ENCODE measurements around the gene TRIM58. TPM values are rescaled to one million over a fixed set of nuclear protein-coding genes. Genes with fewer than 3 reads are reported as not detected.

The TRIM58 gene
- total RNA-seq, 1 experiment from 2014 or later: not detected

- BruUV-seq (replicated peaks): no TSS peak
- H3K4me3 ChIP-seq (replicated peaks in 1 of 2; ENCODE audit: low read depth in 1 of 2, low read length in 2 of 2): no peak overlapping the region
- intact Hi-C loops (cut with micrococcal nuclease): no loop called here
- H3K79me2 ChIP-seq (ENCODE audit: insufficient read depth, low read length): no peaks in the 10 kb centered on the region
- TF ChIP-seq, protein P1, sequence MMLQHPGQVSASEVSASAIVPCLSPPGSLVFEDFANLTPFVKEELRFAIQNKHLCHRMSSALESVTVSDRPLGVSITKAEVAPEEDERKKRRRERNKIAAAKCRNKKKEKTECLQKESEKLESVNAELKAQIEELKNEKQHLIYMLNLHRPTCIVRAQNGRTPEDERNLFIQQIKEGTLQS (IDR thresholded peaks at IDR 0.05): no peak
- TF ChIP-seq EGR1 (IDR thresholded peaks at IDR 0.05; ENCODE audit: low read depth) (no peak), CTCF (IDR thresholded peaks at IDR 0.05 in 2 of 3, conservative IDR thresholded peaks at IDR 0.05 in 1 of 3; ENCODE audit: borderline replicate concordance in 1 of 3, insufficient read depth in 1 of 3, low read depth in 2 of 3, low read length in 2 of 3) (no peak), POLR2AphosphoS5 (IDR thresholded peaks at IDR 0.05; ENCODE audit: low read depth, low read length) (no peak), ZNF274 (IDR thresholded peaks at IDR 0.05; ENCODE audit: low read depth, low read length) (no peak), EZH2 (IDR thresholded peaks at IDR 0.05) (no peak), FOSL1 (IDR thresholded peaks at IDR 0.05; ENCODE audit: low read depth) (no peak), SIN3A (IDR thresholded peaks at IDR 0.05; ENCODE audit: low read depth) (no peak), MAX (IDR thresholded peaks at IDR 0.05) (no peak), CEBPB (IDR thresholded peaks at IDR 0.05; ENCODE audit: low read depth) (no peak), JUND (IDR thresholded peaks at IDR 0.05) (no peak), CBX3 (IDR thresholded peaks at IDR 0.05; ENCODE audit: low read depth) (no peak), YY1 (IDR thresholded peaks at IDR 0.05; ENCODE audit: extremely low read depth, insufficient replicate concordance, low read depth, low read length) (no peak), REST (IDR thresholded peaks at IDR 0.05; ENCODE audit: low read depth) (no peak)
- TF ChIP-seq, protein P2, sequence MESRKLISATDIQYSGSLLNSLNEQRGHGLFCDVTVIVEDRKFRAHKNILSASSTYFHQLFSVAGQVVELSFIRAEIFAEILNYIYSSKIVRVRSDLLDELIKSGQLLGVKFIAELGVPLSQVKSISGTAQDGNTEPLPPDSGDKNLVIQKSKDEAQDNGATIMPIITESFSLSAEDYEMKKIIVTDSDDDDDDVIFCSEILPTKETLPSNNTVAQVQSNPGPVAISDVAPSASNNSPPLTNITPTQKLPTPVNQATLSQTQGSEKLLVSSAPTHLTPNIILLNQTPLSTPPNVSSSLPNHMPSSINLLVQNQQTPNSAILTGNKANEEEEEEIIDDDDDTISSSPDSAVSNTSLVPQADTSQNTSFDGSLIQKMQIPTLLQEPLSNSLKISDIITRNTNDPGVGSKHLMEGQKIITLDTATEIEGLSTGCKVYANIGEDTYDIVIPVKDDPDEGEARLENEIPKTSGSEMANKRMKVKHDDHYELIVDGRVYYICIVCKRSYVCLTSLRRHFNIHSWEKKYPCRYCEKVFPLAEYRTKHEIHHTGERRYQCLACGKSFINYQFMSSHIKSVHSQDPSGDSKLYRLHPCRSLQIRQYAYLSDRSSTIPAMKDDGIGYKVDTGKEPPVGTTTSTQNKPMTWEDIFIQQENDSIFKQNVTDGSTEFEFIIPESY (IDR thresholded peaks at IDR 0.05; ENCODE audit: extremely low read depth, insufficient replicate concordance, low read length): no peak
- CTCF ChIA-PET: no interaction called here
- H2AFZ ChIP-seq (ENCODE audit: low read depth, low read length, poor library complexity, severe bottlenecking): no peak overlapping the region
- H3K4me1 ChIP-seq (ENCODE audit: control insufficient read depth in 1 of 2, insufficient read depth in 2 of 2, low read length in 2 of 2): no peaks in the 10 kb centered on the region
- H3K9ac ChIP-seq (ENCODE audit: low read length): no peak overlapping the region
- H3K9me2 ChIP-seq (ENCODE audit: insufficient read depth): no peaks in the 10 kb centered on the region
- H3K4me2 ChIP-seq (ENCODE audit: low read length): no peak overlapping the region
- H4K20me1 ChIP-seq (ENCODE audit: insufficient read depth): no peaks in the 10 kb centered on the region
- RAD21 ChIA-PET (ENCODE audit: low non-redundant PET in 1 of 2, low total read pairs in 2 of 2, uncharacterized antibody in 2 of 2, unreplicated experiment in 2 of 2): no interaction called here
- no peaks in the 10 kb centered on the region for H3K27me3 ChIP-seq (ENCODE audit: insufficient read depth, low read length)
- no peaks in the 10 kb centered on the region for H3K36me3 ChIP-seq (ENCODE audit: control insufficient read depth in 1 of 2, insufficient read depth in 2 of 2, low read length in 2 of 2)
- POLR2A ChIA-PET: no interaction called here
- DNase-seq (ENCODE audit: low read depth, low spot score) (no peak), ATAC-seq (no peak)
- no peak overlapping the region for H3K27ac ChIP-seq (ENCODE audit: low read depth, low read length)
- H3K9me3 ChIP-seq (ENCODE audit: control insufficient read depth in 1 of 2, insufficient read depth in 1 of 2, low read depth in 1 of 2, low read length in 2 of 2): peaks cover 5 to 15% of the 10 kb centered on the region in 2 experiments; a peak in 2 of 4 replicates
Observed at GRCh38 chr1:247833601-247834000, 23.4 kb upstream of the TRIM58 start.

All from HCT116 (cell line).